Keratinocyte (primary cell): Measurements from ENCODE around the gene AKAP13. TPM values are rescaled to one million over a fixed set of nuclear protein-coding genes. Genes with fewer than 3 reads are reported as not detected.
"Not testable (repeated sequence)": the region's sequence is repeated elsewhere in the genome, so short reads cannot be mapped to it uniquely, and the experiment has no call there.

Source experiments
- DNase-seq: peaks from one replicate; pipeline ENCODE4 v3.0.0-alpha.2; 2011; ENCODE audit warnings: low read depth, missing footprints, low spot score
- FAIRE-seq: peaks from 2 replicates; lab custom pipeline; 2011; peaks lifted over from hg19 to GRCh38; lab: Jason Lieb, UNC
- H2AFZ ChIP-seq: 2 replicates; pipeline ENCODE4 v1.6.0; 2012; ENCODE audit warnings: low read length, control low read depth, inconsistent platforms; ENCODE audit not compliant: control insufficient read depth
- H3K27ac ChIP-seq: 2 replicates; pipeline ENCODE4 v1.5.1; 2011; ENCODE audit warnings: low read length; ENCODE audit not compliant: control insufficient read depth, insufficient read depth
- H3K27me3 ChIP-seq: 3 replicates; pipeline ENCODE4 v1.6.0; 2011; ENCODE audit warnings: low read length; ENCODE audit not compliant: control insufficient read depth, insufficient read depth; ENCODE audit errors: extremely low read depth
- H3K36me3 ChIP-seq, 2 experiments: 2 replicates in 1 of 2; 3 replicates in 1 of 2; pipeline ENCODE4 v1.5.1; 2011; ENCODE audit warnings: low read length in 2 of 2, mild to moderate bottlenecking in 1 of 2; ENCODE audit not compliant: control insufficient read depth in 2 of 2, insufficient read depth in 2 of 2; ENCODE audit errors: extremely low read depth in 1 of 2
- H3K4me1 ChIP-seq: 3 replicates; pipeline ENCODE4 v1.5.1; 2011; ENCODE audit warnings: low read length; ENCODE audit not compliant: control insufficient read depth, insufficient read depth; ENCODE audit errors: extremely low read depth
- H3K4me2 ChIP-seq: 3 replicates; pipeline ENCODE4 v1.6.0; 2011; ENCODE audit warnings: low read depth, low read length; ENCODE audit not compliant: control insufficient read depth, insufficient read depth; ENCODE audit errors: extremely low read depth
- H3K4me3 ChIP-seq, 3 experiments: fragments of 200-600 bp in 1 of 3; sonication (generic) in 1 of 3; 2 replicates in 2 of 3; 3 replicates in 1 of 3; pipeline ENCODE4 v1.5.1; 2011 to 2016; ENCODE audit warnings: low read length in 3 of 3, mild to moderate bottlenecking in 3 of 3, control low read depth in 2 of 3, inconsistent platforms in 1 of 3, low read depth in 1 of 3, mixed read lengths in 1 of 3, mixed run types in 1 of 3, moderate library complexity in 1 of 3; ENCODE audit not compliant: control insufficient read depth in 2 of 3, insufficient read depth in 2 of 3; ENCODE audit errors: extremely low read depth in 1 of 3
- H3K79me2 ChIP-seq: 2 replicates; pipeline ENCODE4 v1.6.0; 2012; ENCODE audit warnings: low read length; ENCODE audit not compliant: control insufficient read depth, insufficient read depth
- H3K9ac ChIP-seq: 3 replicates; pipeline ENCODE4 v1.6.0; 2011; ENCODE audit warnings: low read length; ENCODE audit not compliant: control insufficient read depth, insufficient read depth; ENCODE audit errors: extremely low read depth
- H3K9me1 ChIP-seq: 3 replicates; pipeline ENCODE4 v1.6.0; 2011; ENCODE audit warnings: low read length; ENCODE audit not compliant: control insufficient read depth, insufficient read depth; ENCODE audit errors: extremely low read depth
- H3K9me3 ChIP-seq: 2 replicates; pipeline ENCODE4 v1.5.1; 2012; ENCODE audit warnings: low read depth, low read length; ENCODE audit not compliant: control insufficient read depth
- H4K20me1 ChIP-seq: 3 replicates; pipeline ENCODE4 v1.6.0; 2011; ENCODE audit warnings: low read length; ENCODE audit not compliant: control insufficient read depth, insufficient read depth; ENCODE audit errors: extremely low read depth
- CTCF ChIP-seq, 3 experiments: IDR thresholded peaks in 1 of 3; conservative IDR thresholded peaks in 1 of 3; optimal IDR thresholded peaks in 1 of 3; 2 replicates in 2 of 3; 3 replicates in 1 of 3; pipeline versions ENCODE3 to v1.5.1; 2011; ENCODE audit warnings: low read length in 3 of 3, mild to moderate bottlenecking in 3 of 3, moderate library complexity in 2 of 3, control low read depth in 1 of 3, inconsistent platforms in 1 of 3; ENCODE audit not compliant: insufficient read depth in 2 of 3; ENCODE audit errors: extremely low read depth in 1 of 3
- EZH2 ChIP-seq: IDR thresholded peaks from one replicate; pipeline ENCODE4 v1.6.1; 2012; ENCODE audit warnings: inconsistent platforms, mild to moderate bottlenecking, low read length, moderate library complexity
- dilution Hi-C: fragments of 300-500 bp; cut with MboI; formaldehyde crosslinking; loops from one replicate; pipeline ENCODE4 v1.7.0; 2020; ENCODE audit warnings: low sequenced_read_pairs; ENCODE audit not compliant: extremely low pct_ligation_motif_present
- polyA plus RNA-seq, 5 experiments: library from polyadenylated mRNA; depleted of rRNA in 3 of 5; stranded (reverse) in 3 of 5; stranded (forward) in 1 of 5; unstranded in 1 of 5; fragments of >200 nt; gene quantifications; 1 replicate in 1 of 5; 2 replicates in 3 of 5; 3 replicates in 1 of 5; pipeline versions ENCODE4 v1.2.1 to v1.2.3, GENCODE V29; 2011 to 2012; ENCODE audit warnings: missing spikeins in 2 of 5, low read depth in 1 of 5, low replicate concordance in 1 of 5

Gene AKAP13
- polyA plus RNA-seq, 1 donor (not counting 4 experiments of a cell fraction or from before 2014, with no cell fraction given), result 16.7 TPM

GRCh38 chr15:85658816-85659215 lies 278.4 kb downstream of the AKAP13 start:
- Histone ChIP-seq H4K20me1 (no peaks in the 10 kb centered on the region), H3K79me2 (no peaks in the 10 kb centered on the region), H3K4me3 (no peak overlapping the region), H2AFZ (no peak overlapping the region), H3K36me3 (peaks cover 0 to 11% of the 10 kb centered on the region in 2 experiments), H3K9me1 (no peaks in the 10 kb centered on the region), H3K4me2 (no peak overlapping the region), H3K27ac (no peak overlapping the region), H3K4me1 (no peaks in the 10 kb centered on the region), H3K9me3 (no peaks in the 10 kb centered on the region), H3K27me3 (no peaks in the 10 kb centered on the region), H3K9ac (no peak overlapping the region)
- no peak for FAIRE-seq
- no peak for DNase-seq
- no peak for TF ChIP-seq CTCF (optimal IDR thresholded peaks at IDR 0.05 in 1 of 3, IDR thresholded peaks at IDR 0.05 in 1 of 3, conservative IDR thresholded peaks at IDR 0.05 in 1 of 3; ENCODE audit: extremely low read depth in 1 of 3, insufficient read depth in 2 of 3, low read length in 3 of 3)
- no peak for TF ChIP-seq EZH2
- dilution Hi-C loops, result no loop called here

- no peak for FAIRE-seq
- dilution Hi-C loops, result no loop called here
- Histone ChIP-seq H3K9ac (no peak overlapping the region), H3K4me2 (no peak overlapping the region), H3K27ac (no peak overlapping the region), H2AFZ (no peak overlapping the region), H3K79me2 (no peaks in the 10 kb centered on the region), H3K4me3 (no peak overlapping the region), H3K9me1 (no peaks in the 10 kb centered on the region), H4K20me1 (no peaks in the 10 kb centered on the region), H3K4me1 (no peaks in the 10 kb centered on the region), H3K27me3 (no peaks in the 10 kb centered on the region), H3K36me3 (peaks cover 0 to 6% of the 10 kb centered on the region in 2 experiments), H3K9me3 (no peaks in the 10 kb centered on the region)
- DNase-seq, result no peak
- no peak for TF ChIP-seq EZH2
- no peak for TF ChIP-seq CTCF (optimal IDR thresholded peaks at IDR 0.05 in 1 of 3, IDR thresholded peaks at IDR 0.05 in 1 of 3, conservative IDR thresholded peaks at IDR 0.05 in 1 of 3; ENCODE audit: extremely low read depth in 1 of 3, insufficient read depth in 2 of 3, low read length in 3 of 3)
These were observed 281.5 kb downstream of the AKAP13 start for GRCh38 chr15:85661859-85662258.

- H3K9me1 ChIP-seq, H3K27me3 ChIP-seq, dilution Hi-C loops, DNase-seq, H3K36me3 ChIP-seq, FAIRE-seq, H2AFZ ChIP-seq, H3K4me2 ChIP-seq, H4K20me1 ChIP-seq, H3K79me2 ChIP-seq, H3K9me3 ChIP-seq, H3K27ac ChIP-seq, H3K4me3 ChIP-seq, H3K9ac ChIP-seq: not testable (repeated sequence)
- peaks cover 15% of the 10 kb centered on the region for H3K4me1 ChIP-seq
These were observed 285.3 kb downstream of the AKAP13 start for GRCh38 chr15:85665677-85666076.
